GF-D8 (cell line): ENCODE results near the gene IL27RA.
"Not testable (repeated sequence)": the region's sequence is repeated elsewhere in the genome, so short reads cannot be mapped to it uniquely, and the experiment has no call there.

Experiments
- DNase-seq: peaks from one replicate; lab custom pipeline; 2025; lab: John Stamatoyannopoulos, UW

Gene IL27RA

DNA sequence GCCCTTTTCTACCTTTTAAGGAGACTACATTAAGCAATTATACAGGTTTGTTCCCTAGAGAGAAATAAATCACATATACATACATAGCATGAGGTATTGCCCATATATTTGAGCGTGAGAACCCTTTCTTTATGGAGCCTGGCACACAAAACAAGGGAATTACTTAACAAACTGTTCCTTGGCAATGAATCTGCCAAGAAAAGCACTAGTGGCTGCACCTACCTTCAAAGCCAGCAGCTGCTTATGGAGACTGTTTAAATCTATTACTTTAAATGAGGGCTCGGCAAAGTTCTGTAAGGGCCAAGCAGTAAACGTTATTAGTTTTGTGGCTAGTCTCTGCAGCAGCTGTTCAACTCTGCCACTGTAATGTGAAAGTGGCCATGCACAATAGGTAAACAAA lies 32.5 kb upstream of the IL27RA start:
- DNase-seq = no peak

DNA sequence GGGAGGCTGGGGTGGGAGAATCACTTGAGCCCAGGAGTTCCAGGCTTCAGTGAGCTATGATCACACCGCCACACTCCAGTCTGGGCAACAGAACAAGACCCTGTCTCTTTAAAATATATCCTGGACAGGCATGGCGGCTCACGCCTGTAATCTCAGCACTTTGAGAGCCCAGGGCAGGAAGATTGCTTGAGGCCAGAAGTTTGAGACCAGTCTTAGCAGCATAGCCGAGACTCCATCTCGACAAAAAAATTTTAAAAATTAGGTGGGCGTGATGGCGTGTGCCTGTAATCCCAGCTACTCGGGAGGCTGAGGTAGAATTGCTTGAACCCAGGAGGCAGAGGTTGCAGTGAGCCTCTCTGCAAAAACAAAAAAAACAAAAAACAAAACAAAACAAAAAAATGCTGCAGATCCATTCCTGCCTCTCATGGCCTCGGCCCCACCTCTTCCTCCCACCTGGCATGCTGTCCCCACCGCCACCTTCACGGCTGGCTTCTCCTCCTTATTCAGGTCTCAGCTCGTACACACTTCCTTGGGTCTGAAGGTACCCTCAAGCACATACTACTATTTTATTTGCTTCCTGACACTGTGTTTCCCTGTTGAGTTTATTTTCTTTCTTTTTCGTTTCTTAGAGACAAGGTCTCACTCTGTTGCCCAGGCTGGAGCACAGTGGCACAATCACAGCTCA lies 30.7 kb upstream of the IL27RA start:
- DNase-seq = no peak

DNA sequence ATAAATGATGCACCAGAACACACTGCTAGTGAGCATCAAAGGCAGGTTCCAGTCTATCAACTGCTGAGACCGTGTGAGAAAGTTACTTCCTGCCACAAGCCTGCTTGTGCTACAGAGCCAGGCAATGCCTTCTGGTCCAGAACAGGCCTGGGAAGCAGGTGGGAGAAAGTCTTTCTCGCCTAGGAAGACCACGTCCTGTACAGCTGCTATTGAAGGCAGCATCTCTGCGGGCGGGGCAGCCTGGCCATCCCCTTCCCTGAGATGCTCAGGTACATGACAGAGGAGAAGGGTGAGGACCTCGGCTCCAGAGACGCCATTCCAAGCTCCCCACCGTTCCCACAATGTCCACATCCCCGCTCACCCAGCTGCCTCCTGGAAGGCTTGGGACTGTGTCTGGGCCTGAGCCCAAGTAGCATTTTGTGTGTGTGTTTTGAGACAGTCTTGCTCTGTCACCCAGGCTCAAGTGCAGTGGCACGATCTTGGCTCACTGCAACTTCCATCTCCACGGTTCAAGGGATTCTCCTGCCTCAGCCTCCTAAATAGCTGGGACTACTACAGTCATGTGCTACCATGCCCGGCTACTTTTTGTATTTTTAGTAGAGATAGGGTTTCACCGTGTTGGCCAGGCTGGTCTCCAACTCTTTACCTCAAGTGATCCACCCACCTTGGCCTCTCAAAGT lies 28.9 kb upstream of the IL27RA start:
- no peak for DNase-seq

DNA sequence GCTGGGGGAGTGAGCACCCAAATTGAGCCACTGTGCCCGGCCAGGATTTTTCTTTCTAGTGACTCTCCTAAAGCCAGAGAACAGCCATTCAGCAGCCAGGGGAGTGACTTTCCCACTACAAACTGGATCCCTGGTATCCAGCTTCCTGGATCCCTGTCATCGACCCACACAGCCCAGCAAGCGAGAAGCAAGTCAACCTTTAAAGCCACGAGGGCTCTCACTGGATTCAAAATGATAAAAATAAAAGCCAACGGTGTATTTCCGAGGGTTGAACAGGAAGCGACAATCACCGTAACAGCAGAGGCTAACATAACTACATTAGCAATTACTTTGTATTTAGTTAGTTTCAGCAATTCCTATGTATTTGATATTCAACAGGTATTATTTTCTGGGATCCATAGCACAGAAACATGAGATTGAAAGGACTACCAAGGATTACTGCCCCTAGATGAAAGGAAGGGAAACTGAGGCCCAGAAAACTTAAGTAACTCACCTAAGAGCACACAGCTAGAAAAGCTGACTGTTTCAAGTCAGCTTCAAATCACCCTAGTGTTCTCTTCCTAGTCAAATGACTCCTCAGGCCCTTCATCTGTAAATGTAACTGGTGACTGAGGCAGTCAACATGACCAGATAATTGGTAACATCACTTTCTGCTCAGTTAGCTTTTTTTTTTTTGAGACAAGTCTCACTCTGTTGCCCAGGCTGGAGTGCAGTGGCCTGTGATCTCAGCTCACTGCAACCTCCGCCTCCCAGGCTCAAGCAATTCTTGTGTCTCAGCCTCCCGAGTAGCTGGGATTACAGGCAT lies 28.1 kb upstream of the IL27RA start:
- DNase-seq = no peak

DNA sequence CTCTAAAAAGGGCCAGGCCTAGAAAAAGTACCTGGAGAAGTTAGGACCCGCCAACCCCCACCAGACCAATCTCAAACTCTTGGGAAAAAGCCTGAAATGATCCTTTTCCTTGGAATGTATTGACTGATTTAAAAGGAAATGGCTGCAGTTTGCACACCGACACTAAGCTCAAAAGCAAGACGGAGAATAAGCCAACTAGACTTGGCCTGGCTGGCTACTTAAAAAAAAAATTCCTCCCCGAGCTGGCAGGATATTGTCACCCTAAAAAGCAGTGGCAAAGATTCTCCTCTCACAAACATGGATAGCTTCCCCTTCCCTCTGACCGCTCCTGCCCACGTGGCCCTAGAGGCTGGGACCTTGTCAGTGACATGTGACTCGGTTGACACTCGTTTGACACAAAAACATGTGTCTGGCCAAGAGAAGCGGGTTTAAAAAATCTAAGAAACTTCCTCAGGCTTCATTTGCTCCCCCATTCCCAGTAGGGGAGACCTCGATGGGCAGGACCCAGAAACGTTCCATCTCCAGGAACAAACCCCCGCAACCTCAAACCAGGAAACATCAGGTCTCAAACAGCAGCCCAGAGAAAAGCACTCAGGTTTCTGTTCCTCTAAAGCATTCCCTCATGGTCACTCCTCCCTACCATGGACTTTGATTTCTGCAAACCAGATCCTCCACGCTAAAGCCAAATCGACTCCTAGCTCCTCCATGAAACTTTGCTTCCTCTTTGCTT lies 26.8 kb upstream of the IL27RA start:
- peak; percentile 41 for DNase-seq

DNA sequence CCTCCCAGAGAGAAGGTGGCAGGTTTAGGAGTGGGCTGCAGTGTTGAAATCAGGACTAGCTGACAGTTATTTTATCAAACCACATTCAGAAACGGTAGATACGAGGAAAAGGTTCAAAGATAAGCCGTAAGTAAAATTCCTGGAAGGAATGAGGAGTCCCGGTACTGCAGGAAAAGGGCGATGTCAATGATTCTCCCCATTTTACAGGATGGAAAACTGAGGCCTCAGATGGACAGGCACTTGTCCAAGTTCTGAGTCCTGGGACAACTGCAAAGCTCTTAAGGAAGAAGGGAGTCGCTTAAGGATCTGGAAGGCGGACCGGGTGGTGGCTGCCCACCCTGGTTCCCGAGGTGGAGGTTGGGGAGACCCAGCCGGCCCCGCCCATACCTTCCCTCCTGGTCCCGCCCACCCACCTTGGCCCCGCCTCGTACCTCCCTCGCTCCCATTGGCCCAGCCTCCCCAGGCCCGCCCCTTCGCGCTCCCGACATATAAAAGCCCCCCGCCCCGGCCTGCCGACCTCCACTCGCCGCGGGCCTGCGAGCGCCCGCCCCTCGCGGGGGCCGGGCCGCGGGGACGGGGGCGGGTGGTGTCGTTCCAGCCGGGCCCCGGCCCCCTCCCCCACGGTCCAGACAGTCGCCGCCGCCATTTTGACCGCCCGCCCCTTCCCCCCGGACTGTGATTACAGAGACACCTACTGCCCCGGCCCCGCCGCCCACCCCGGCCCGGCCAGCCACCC lies 26.0 kb upstream of the IL27RA start:
- peak; percentile 51 for DNase-seq

DNA sequence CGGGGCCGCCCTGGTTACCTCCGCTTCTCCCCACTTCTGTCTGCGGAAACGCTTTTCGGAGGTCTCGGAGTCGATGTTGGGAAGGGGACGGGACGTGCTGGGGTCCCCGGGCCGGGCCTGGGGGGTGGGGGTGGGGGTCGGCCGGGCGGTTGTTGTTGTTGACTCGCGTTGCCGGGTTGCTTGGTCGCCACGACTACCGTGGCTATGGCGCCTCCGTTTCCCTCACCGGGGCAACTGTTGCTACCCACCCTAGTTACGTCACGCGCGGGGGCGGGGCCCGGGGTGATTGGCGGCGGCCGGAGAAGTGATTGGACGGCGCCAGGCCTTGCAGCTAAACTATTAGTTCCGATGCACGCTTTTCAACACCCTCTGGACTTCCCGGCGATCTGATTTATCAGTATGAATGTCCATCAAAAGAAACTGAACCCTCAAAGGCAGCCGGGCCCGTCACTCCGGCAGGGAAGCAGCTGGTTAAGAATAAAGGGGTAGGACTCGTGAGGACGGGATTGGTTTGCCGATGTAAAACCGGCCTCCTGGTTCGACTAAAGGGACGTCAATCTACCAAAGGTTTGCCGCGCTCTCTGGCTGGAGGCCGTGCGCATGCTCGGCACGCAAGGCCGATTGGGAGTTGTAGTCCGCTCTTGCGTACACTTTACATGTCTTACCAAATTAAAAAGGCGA lies 25.3 kb upstream of the IL27RA start, which contains the start of gene RFX1:
Gene RFX1, minus strand, starts transcription at position 236 of the 681 bp plus-strand sequence. CDS start 12,477 bp downstream, outside the sequence.
- peak; percentile 99 for DNase-seq

DNA sequence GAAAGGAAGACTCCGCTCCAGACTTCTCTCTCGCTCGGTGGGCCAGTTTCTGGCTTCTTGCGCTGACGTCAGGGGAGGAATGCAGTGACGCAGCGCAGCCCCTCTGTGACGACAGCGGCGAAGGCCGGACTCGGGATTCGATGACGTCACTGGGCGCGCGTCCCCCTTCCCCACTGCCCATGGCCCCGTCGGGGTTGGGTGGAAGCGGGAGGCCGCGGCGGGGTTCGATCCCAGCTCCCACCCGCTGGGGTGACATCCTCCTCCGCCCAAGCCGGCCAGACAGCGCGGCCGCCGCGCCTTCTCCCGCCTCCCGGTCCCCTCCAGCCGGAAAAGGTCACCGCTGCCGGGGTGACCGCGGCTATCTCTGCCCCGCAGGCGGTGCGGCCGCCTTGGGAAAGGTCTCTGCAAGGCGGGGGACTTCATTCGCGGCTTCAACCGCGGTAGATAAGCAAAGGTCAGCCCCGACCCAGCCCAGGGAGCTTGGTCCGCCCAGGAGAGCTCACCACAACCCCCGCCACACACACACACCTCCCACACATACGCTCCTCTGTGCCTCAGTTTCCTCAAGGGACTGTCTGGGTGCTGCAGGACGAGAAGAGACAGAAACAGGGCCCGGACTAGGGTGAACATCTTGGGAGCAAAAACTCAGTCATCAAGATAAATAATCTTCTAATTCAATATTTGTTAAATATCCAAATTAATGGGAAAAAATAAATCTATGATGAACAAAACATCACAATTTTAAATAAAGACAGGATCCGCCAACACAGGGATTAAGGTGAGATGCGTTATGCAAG lies 24.6 kb upstream of the IL27RA start:
- DNase-seq = no peak

DNA sequence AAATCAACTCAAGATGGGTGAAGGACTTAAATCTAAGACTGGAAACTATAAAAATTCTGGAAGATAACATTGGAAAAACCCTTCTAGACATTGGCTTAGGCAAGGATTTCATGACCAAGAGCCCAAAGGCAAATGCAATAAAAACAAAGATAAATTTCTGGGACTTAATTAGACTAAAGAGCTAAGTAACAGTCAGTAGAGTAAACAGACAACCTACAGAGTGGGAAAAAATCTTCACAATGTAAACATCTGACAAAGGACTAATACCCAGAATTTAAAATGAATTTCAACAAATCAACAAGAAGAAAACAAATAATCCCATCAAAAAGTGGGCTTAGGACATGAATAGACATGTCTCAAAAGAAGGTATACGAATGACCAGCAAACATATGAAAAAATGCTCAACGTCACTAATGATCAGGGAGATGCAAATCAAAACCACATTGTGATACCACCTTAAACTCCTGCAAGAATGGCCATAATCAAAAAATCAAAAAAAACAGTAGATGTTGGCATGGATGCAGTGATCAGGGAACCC lies 19.1 kb upstream of the IL27RA start:
- no peak for DNase-seq

DNA sequence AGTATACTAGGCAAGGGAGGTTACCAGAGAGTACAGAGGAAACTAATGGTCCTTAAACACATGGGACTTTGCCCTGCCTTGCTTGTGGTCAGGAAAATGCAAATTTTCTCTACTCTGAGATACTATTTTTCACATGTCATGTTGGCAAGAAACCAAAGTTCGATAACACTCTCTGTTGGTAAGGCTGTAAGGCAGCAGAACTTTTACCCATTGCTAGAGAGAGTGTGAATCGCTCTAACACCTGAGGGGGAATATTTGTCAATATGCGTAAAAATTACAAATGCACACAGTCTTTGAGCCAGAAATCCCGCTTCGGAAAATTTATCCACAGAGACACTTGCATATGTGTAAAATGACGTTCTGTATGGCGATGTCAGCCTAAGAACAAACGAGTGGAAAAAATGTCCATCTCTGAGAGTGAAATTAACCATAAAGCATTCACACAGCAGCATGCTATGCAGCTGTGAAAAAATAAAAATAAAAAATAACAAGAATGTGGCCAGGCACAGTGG lies 16.0 kb upstream of the IL27RA start:
- DNase-seq = no peak

DNA sequence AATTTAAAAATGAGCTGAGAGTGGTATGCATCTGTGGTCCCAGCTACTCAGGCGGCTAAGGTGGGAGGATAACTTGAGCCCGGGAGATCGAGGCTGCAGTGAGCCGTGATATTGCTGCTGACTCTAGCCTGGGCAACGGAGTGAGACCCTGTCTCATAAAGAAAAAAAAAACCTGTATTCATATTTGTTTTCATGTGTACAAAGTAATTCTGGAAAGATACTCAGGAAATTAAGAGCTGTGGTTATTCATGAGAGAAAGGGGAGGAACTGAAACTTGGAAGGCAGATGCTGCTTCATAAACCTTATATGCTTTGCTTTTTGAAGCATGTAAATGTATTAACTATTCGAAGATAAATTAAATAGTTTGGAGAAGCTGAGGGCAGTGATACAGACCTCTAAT lies 12.5 kb upstream of the IL27RA start:
- no peak for DNase-seq

DNA sequence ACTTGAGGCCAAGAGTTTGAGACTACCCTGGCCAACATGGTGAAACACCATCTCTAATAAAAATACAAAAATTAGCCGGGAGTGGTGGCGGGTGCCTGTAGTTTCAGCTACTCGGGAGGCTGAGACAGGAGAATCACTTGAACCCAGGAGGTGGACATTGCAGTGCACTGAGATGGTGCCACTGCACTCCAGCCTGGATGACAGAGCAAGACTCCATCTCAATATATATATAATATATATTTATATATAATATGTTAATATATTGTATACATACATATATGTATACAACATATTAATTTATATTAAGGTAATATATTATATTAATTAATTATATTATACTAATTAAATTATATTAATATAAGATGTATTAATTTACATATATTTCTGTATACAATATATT lies 11.8 kb upstream of the IL27RA start:
- DNase-seq = not testable (repeated sequence)

DNA sequence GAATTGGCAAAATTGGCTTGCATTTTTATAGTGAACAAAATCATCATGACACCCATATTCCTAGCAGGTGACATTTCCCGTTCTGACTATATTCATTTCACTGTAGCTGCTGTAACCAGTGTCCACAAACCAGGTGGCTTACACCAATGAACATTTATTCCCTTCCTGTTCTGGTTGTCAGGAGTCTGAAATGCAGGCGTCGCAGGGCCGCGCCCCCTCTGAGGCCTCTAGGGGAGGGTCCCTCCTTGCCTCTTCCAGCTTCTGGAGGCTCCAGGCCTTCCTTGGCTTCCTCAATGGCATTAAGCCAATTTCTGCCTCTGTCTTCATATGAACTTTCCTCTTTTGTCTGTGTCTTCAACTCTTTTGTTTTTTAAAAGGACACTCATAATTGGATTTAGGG lies 10.1 kb upstream of the IL27RA start:
- DNase-seq = no peak

DNA sequence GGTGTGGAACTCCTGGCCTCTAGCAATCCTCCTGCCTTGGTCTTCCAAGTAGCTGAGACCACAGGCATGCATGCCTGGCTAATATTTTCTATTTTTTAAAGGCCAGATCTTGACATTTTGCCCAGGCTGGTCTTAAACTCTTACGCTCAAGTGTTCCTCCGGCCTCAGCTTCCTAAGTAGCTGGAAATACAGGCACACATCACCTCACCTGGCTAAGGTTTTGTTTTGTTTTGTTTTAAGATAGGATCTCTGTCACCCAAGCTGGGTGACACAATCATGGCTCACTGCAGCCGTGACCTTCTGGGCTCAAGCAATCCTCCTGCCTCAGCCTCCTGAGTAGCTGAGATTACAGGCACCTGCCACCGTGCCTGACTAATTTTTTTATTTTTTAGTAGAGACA lies 9.1 kb upstream of the IL27RA start:
- no peak for DNase-seq

DNA sequence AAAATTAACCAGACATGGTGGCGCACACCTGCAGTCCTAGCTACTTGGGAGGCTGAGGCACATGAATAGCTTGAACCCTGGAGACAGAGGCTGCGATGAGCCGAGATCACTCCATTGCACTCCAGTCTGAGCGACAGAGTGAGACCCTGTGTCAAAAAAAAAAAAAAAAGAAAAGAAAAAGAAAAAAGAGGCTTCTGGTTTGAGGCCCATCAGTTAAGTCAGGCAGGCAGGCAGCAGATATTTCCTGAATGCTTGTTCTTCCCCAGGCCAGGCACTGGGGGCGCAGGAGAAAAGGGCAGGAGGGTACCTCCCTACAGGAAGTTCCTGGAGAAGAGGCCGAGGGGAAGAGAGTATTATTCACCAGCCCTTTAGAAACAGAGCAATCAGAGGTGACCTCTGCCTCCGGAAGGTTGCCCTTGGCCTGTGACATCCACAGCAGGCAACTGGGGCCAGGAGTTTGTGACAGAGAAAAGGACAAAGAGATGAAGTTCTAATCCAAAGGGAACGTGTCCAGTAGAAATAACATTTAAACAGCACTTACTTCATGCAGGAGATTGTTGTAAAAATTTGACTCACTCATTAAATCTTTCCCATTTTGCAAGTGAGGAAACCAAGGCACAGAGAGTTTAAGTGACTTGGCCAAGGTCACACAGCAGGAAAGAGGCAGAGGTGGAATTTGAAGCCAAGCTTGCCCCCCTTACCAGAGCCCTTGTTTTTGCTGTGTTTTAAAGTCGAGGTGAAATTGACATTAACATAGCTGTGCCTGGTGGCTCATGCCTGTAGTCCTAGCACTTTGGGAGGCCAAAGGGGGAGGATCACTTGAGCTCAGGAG lies 7.9 kb upstream of the IL27RA start:
- DNase-seq = peak; percentile 72

DNA sequence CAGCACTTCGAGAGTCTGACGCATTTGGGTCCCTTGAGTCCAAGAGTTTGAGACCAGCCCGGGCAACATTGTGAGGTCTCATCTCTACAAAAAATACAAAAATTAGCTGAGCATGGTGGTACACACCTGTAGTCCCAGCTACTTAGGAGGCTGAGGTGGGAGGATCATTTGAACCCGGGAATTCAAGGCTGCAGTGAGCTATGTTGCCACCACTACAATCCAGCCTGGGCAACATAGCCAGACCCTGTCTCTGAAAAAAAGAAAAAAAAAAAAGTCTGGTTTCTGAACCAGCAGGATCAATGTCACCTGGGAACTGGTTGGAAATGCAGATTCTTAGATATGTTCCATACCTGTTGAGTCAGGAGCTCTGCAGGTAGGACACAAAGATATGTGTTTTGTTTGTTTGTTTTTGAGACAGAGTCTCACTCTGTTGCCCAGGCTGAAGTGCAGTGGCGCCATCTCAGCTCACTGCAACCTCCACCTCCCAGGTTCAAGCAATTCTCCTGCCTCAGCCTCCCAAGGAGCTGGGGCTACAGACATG lies 4.8 kb upstream of the IL27RA start:
- not testable (repeated sequence) for DNase-seq

DNA sequence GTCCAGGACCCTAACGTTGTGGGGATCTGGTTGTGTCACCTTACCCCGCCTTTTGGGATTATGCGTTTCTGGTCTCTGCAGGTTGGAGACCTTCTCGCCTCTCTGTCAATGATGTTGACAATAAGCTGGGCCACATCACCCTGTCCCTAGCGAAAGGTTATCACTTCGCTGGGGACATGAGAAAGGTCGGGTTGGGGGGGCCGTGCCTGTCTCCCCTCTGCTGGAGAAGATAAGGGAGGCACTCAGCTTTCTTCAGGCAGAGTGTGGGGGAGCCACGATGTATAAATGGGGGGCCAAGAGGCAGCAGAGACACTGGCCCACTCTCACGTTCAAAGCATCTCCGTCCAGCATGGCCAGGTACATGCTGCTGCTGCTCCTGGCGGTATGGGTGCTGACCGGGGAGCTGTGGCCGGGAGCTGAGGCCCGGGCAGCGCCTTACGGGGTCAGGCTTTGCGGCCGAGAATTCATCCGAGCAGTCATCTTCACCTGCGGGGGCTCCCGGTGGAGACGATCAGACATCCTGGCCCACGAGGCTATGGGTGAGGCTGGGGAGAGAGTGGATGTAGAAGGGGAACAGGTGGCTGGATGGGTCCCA lies 3.6 kb upstream of the IL27RA start, which contains the start of gene RLN3:
Gene RLN3, plus strand, starts transcription at position 293 of the 595 bp plus-strand sequence. Its CDS starts 57 bp downstream, at position 350.
- DNase-seq = no peak

DNA sequence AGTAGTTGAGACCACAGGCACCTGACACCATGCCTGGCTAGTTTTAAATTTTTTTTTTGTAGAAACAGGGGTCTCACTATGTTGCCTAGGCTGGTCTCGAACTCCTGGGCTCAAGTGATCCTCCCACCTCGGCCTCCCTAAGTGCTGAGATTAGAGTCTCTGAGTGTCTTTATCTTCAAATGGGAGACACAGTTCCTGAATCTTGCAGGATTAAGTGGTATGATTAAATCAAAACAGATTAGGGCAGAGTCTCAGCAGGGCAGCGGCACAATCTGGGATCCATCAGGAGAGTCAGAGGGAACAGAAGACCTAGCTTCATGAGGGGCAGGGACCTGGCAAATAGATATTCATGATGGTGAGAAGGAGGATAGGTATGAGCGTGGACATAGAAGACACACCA lies 2.7 kb upstream of the IL27RA start:
- no peak for DNase-seq
